HG03196 (cell line): Measurements from ENCODE around the gene NBPF14.
A peak's percentile ranks its signal among the peaks of the same experiment; 100 is the strongest.
"Not testable (repeated sequence)": the region's sequence is repeated elsewhere in the genome, so short reads cannot be mapped to it uniquely, and the experiment has no call there.

Experiments
- ATAC-seq: cut with Tn5 transposase; IDR thresholded peaks from one replicate; pipeline ENCODE4 v1.9.1; 2021; ENCODE audit not compliant: unreplicated experiment

NBPF14 gene, protein sequence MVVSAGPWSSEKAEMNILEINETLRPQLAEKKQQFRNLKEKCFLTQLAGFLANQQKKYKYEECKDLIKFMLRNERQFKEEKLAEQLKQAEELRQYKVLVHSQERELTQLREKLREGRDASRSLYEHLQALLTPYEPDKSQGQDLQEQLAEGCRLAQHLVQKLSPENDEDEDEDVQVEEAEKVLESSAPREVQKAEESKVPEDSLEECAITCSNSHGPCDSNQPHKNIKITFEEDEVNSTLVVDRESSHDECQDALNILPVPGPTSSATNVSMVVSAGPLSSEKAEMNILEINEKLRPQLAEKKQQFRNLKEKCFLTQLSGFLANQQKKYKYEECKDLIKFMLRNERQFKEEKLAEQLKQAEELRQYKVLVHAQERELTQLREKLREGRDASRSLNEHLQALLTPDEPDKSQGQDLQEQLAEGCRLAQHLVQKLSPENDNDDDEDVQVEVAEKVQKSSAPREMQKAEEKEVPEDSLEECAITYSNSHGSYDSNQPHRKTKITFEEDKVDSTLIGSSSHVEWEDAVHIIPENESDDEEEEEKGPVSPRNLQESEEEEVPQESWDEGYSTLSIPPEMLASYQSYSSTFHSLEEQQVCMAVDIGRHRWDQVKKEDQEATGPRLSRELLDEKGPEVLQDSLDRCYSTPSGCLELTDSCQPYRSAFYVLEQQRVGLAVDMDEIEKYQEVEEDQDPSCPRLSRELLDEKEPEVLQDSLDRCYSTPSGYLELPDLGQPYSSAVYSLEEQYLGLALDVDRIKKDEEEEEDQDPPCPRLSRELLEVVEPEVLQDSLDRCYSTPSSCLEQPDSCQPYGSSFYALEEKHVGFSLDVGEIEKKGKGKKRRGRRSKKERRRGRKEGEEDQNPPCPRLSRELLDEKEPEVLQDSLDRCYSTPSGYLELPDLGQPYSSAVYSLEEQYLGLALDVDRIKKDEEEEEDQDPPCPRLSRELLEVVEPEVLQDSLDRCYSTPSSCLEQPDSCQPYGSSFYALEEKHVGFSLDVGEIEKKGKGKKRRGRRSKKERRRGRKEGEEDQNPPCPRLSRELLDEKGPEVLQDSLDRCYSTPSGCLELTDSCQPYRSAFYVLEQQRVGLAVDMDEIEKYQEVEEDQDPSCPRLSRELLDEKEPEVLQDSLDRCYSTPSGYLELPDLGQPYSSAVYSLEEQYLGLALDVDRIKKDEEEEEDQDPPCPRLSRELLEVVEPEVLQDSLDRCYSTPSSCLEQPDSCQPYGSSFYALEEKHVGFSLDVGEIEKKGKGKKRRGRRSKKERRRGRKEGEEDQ (N-terminal part only)

DNA sequence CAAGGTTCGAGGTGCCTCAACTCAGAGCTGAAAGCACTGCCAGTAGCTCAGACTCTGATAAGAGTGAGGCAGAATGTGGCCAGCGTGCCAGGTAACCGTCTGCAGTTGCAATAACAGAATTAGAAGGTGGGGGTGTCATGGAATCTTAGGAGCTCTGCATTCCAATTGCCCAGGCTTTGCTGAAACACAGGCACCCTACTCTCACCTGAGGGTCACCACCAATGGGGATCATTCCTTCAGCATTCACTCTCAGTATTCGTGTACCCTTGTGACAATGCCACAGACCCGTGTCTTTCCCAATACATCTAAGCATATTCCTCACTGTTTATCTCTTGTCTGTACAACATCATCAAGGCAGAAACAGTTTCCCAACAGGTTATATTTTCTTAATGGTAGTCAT, at the start of gene NBPF14:
Gene NBPF14 (minus strand): TSS at position 101 of the 400 bp plus-strand sequence. CDS start 294 bp downstream, outside the sequence.
- ATAC-seq: not testable (repeated sequence)

- not testable (repeated sequence) for ATAC-seq
These were observed 29.6 kb upstream of the NBPF14 start for GRCh38 chr1:148625451-148625850.

- ATAC-seq: not testable (repeated sequence)
These were observed 22.4 kb upstream of the NBPF14 start for GRCh38 chr1:148618216-148618615.

GRCh38 chr1:148605266-148605665, 9.5 kb upstream of the NBPF14 start:
- ATAC-seq: not testable (repeated sequence)

- not testable (repeated sequence) for ATAC-seq
These were observed 451 bp downstream of the NBPF14 start for GRCh38 chr1:148595360-148595759.

DNA sequence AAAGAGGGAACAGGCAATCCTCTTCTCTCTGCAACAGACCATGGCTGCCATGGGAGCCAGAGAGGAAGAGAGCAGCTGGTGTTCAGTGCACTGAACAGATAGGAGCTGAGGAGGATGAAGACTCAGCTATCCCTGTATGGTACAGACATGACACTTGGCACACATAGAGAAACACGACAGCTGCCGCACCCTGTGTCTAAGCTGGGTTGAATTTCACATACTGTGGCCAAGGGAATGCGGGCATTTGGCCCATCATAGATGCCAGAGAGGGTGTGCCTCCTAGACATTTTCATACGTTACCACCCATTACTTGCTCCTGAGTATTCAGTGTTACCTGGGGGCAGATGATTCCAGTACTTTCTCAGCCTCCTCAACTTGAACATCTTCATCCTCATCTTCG, 4.7 kb downstream of the NBPF14 start:
- not testable (repeated sequence) for ATAC-seq

- not testable (repeated sequence) for ATAC-seq
These were observed 63.7 kb downstream of the NBPF14 start for GRCh38 chr1:148532158-148532557.

DNA sequence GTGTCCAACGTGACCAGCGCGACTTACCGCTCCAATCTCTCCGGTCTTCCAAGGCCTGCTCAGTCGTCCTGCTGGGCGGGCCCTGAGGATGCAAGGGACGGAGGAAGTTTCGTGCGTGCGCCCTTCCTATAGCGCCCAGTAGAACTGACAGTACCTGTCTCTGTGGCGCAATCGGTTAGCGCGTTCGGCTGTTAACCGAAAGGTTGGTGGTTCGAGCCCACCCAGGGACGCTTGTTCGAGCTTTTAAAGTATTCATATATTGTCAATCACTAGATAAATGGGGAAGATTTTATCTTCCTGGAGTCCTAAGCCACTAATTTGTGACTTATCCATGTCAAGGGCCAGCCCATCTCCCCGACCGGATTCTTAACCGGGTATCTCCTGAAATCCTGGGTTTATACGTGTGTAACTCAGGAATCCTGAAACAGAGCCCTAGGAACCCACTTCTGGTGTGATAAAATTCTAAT, 66.7 kb downstream of the NBPF14 start:
- ATAC-seq: not testable (repeated sequence)

- not testable (repeated sequence) for ATAC-seq
These were observed 67.2 kb downstream of the NBPF14 start for GRCh38 chr1:148528591-148528990.

DNA sequence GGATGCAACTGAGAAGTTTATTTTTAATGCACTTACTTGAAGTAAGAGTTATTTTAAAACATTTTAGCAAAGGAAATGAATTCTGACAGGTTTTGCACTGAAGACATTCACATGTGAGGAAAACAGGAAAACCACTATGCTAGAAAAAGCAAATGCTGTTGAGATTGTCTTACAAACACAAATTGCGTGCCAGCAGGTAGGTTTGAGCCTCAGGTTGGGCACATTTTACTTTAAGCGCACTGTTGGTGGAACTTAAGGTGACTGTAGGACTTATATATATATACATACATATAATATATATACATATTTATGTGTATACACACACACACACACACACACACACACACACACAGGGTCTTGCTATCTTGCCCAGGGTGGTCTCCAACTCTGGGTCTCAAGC, 69.2 kb downstream of the NBPF14 start:
- ATAC-seq: not testable (repeated sequence)

DNA sequence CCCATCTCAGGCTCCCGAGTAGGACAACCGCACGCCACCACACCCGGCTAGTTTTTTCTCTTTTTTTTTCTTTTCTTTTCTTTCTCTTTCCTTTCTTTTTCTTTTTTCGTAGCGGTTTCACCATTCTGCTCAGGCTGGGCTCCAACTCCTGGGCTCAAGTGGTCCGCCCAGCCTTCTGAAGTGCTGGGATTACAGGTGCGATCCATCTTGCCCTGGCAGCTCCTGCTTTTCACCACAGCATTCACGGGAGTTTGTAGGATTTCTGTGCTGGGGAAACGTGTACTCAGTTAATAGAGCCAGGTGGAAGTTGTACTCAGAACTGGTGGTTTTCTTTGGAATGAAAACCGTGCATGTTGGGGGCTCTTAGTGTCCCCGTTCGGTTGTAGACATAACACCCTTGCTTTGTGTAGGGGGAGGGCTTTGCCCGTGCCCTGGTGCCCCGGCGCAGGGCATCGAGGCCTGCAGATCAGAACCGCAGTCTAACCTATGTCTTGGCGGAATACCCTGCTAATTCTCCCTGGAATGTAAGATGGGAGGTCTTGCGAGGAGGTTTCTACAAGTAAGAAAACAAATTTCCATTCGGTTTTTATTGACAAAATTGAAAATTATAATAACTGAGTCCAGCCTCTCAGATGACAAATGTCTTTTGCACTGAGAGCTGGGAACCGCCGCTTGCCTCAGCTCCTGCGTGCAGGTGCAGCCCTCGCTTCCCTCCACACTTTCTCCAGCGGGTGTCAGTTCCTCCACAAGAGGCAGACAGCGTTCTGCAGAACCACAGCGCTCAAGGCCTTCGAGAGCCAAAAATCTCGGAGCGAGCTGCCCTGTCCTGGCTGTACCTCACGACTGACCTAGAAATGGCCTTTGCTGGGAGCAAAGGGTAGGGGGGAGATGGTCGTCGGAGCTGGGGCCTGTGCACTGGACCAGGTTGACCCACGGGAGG, 72.3 kb downstream of the NBPF14 start:
- ATAC-seq: peak; percentile 8

DNA sequence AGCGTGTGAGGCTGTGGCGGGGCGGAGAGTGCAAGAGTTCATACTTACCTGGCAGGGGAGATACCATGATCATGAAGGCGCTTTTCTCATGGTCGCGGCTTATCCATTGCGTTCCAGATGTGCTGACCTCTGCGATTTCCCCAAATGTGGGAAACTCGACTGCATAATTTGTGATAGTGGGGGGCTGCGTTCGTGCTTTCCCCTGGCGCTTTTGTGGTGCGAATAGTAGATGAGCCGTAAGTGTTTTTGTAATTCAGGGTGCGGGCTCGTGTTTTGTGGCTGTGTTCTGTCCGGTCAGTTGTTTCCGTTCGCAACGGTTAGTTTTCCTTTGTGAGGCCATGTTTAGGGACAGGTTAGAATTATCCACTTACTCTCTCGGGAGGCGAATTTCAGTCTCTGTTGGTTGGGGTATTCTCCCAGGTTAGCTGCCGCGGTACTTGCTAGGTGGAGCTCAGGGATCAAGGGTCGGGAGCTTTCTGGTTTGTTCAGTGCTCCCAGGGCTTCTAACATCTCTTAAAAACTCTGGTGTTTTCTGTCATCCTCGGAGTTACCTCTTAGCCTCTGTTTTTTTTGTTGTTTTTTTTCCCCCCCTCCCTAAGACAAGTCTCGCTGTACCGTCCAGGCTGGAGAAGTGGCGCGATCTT, 73.1 kb downstream of the NBPF14 start:
- ATAC-seq: peak; percentile 86

GRCh38 chr1:148522072-148522471, 73.7 kb downstream of the NBPF14 start:
- ATAC-seq: peak; percentile 57

GRCh38 chr1:148514310-148514709, 81.5 kb downstream of the NBPF14 start:
- not testable (repeated sequence) for ATAC-seq

DNA sequence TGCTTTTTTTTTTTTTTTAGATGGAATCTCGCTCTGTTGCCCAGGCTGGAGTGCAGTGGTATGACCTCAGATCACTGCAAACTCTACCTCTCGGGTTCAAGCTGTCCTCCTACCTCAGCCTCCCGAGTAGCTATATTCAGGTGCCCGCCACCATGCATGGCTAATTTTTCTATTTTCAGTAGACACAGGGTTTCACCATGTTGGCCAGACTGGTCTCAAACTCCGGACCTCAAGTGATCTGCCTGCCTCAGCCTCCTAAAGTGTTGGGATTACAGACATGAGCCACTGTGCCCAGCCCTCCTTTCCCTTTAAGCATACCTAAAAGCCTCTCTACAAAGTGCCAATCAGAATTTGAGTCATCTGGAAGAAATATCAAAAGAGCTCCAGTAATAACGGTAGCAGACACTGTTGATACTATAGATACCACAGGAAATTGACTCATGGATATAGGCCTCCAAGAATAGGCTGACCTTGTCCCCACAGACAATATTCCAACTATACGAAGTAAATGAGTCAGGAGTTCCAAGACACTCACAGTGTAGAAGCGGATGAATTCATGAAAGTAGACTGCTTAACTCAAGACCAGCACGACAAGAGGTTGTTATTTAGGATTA, 83.1 kb downstream of the NBPF14 start:
- not testable (repeated sequence) for ATAC-seq

DNA sequence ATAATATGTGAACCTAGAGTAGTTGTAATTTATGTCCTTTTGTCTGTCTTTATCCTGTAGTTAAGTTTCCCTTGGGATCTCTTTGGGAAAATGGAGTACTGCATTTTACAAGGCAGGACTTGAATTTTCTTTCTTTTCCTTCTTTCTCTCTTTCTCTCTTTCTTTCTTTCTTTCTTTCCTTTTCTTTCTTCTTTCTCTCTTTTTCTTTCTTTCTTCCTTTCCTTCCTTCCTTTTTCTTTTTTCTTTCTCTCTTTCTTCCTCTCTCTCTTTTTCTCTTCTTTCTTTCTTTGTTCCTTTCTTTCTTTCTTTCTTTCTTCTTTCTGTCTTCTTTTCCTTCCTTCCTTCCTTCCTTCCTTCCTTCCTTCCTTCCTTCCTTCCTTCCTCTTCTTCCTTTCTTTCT, 101.9 kb downstream of the NBPF14 start:
- not testable (repeated sequence) for ATAC-seq

DNA sequence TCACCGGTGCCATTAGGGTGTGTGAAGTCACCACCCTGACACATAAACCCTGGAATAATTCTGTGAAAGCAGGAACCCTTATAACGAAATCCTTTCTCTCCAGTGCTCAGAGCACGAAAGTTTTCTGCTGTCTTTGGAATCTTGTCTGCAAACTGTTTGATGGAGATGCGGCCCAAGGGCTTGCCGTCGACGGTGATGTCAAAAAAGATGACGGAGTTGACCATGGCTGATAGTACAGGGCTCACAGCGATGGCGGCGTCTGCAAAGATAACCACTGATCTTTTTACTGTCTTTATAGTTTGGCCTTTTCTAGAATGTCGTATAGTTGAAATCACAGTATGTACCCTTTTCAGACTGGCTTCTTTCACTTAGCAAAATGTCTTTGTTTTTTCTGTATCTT, 112.8 kb downstream of the NBPF14 start, which contains the start of gene PPIAL4G:
Gene PPIAL4G (minus strand): TSS at position 274 of the 400 bp plus-strand sequence. CDS start 50 bp downstream, at position 224.
- not testable (repeated sequence) for ATAC-seq
